Choroid plexus epithelial cell (primary cell): ENCODE measurements around the gene FANCI.

Source experiments
- DNase-seq: peaks from one replicate; pipeline ENCODE4 v3.0.0-alpha.2; 2010; ENCODE audit warnings: low read depth
- H3K4me3 ChIP-seq: 2 replicates; pipeline ENCODE4 v1.5.1; 2011; ENCODE audit warnings: low read depth, mild to moderate bottlenecking, control low read depth, low read length, moderate library complexity
- TF ChIP-seq, protein P1 (sequence below): conservative IDR thresholded peaks from 2 replicates; pipeline ENCODE4 v1.5.1; 2011; ENCODE audit warnings: low read depth, mild to moderate bottlenecking, control low read depth, inconsistent platforms, low read length, moderate library complexity

The FANCI gene

DNA sequence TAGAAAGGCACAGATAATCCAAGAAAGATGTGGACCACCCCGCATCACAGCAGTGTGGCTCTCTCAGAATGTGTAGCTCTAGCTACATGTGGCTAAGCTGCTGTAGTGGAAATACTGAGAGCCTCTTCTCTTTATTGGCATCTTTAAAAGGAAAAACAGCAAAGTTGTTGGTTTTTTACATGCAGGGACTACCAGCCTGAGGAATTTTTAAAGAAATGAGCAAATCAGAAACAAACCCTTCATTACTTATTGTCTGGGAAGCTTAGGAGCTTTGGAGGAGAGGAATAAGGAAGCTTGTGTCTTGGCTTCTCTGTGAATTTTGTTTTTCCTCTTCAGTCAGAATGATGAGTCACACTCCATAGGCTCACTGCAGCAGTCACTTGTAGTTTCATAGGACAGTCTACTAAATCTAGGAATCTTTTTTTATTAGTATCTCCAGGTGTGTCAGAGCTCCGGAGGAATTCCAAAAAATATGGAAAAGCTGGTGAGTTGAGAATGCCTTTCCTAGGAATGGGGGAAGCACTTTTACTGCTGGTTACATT lies 63.3 kb downstream of the FANCI start:
- H3K4me3 ChIP-seq: no peak overlapping the region
- DNase-seq: peak; percentile 50
- TF ChIP-seq, protein P1, sequence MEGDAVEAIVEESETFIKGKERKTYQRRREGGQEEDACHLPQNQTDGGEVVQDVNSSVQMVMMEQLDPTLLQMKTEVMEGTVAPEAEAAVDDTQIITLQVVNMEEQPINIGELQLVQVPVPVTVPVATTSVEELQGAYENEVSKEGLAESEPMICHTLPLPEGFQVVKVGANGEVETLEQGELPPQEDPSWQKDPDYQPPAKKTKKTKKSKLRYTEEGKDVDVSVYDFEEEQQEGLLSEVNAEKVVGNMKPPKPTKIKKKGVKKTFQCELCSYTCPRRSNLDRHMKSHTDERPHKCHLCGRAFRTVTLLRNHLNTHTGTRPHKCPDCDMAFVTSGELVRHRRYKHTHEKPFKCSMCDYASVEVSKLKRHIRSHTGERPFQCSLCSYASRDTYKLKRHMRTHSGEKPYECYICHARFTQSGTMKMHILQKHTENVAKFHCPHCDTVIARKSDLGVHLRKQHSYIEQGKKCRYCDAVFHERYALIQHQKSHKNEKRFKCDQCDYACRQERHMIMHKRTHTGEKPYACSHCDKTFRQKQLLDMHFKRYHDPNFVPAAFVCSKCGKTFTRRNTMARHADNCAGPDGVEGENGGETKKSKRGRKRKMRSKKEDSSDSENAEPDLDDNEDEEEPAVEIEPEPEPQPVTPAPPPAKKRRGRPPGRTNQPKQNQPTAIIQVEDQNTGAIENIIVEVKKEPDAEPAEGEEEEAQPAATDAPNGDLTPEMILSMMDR: no peak

DNA sequence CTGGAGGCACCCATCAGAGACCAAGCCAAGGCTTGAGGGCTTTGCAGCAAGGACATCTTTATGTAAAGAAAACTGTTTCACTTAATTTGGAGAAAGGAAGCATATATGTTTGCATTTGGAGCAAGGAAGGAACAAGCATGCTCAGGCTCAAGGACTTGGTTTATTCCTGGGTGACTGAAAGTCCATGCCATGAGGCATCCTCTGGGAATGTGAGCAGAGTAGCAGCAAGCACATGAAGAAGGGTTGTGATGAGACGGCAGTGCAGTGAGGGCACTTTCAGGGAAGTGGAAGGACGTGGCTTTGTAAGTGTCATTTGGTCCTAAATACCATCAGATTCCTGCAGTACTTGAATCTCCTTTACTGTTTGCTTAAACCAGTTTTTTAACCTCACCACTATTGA lies 64.0 kb downstream of the FANCI start:
- H3K4me3 ChIP-seq: no peak overlapping the region
- peak; percentile 50 for DNase-seq
- TF ChIP-seq, protein P1: no peak

DNA sequence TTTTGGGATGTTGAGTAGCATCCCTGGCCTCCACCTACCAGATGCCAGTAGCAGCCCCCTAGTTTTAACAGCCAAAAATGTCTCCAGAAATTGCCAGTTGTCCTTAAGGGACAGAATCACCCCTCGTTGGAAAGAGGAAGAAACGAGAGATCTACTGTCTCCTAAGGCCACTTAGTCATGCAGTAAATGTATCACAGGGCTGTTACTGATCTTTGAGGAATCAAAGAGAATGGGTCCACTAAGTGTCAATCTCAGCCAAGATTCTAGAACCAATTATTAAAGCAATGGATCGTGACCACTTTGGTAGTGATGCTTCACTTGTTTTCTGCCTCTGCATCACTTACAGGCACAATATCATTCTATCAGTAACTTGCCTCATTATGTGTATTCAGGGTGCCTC lies 64.5 kb downstream of the FANCI start:
- no peak for DNase-seq
- TF ChIP-seq, protein P1: no peak
- H3K4me3 ChIP-seq: no peak overlapping the region

DNA sequence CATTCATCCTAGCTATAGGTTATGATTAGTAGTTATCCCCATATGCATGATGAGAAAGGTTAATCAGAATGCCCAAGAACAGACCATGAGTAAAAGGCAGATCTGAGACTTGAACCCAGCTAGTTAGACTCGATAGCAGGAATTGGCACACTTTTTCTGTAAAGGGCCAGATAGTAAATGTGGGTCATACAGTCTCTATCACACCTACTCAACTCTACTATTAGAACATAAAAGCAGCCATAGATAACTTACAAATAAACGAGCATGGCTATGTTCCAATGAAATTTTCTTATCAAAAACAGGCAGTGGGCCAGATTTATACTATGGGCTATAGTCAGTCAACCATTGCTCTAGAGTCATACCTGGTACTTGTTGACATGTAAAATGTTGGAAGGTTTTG lies 66.2 kb downstream of the FANCI start:
- TF ChIP-seq, protein P1: no peak
- no peak for DNase-seq
- no peak overlapping the region for H3K4me3 ChIP-seq

DNA sequence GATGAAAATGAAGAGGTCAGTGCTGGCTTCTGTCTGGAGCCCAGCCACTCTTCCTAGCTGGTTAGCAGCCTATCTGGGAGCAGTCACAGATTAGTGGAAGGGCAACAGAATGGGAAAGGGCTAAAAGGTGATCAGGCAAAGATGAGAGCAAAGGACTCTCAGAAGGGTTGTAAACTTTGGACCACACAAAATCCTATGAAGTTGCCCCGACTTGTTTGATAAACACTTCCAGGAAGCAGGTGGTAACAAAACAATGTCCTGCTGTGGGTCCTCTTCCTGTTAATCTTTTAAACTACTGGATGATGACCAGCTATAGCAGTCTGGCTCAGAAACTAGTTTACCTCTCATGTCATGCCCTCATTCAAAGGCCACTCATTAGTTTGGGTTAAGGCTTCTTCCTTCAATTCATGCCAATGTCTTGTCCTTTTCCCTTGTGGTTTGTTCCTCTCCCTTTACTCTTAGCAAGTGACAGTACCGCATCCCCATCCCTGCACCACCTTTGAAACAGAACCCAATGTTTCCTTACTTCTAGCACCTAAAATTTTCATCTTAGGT lies 71.7 kb downstream of the FANCI start:
- TF ChIP-seq, protein P1: no peak
- DNase-seq: no peak
- H3K4me3 ChIP-seq: no peak overlapping the region

DNA sequence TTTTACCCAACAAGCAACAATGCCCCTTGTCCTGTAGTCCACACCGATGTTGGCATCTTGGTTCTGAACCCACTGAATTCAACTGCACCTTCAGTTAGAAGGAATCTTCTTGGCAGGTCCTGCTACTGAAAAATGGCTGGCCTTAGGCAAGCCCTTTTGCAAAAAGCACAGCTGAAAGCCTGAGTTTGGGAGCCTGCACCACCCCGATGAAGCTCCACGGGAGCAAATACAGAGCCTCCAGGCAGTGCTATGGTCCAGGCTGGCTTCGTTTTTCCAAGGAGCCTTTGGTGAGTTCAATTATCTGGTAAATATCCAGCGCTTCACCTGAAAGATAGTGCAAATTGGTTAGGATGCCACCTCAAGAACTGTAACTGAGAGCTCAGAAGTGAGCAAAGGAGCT lies 72.7 kb downstream of the FANCI start:
- TF ChIP-seq, protein P1: no peak
- DNase-seq: no peak
- no peak overlapping the region for H3K4me3 ChIP-seq

DNA sequence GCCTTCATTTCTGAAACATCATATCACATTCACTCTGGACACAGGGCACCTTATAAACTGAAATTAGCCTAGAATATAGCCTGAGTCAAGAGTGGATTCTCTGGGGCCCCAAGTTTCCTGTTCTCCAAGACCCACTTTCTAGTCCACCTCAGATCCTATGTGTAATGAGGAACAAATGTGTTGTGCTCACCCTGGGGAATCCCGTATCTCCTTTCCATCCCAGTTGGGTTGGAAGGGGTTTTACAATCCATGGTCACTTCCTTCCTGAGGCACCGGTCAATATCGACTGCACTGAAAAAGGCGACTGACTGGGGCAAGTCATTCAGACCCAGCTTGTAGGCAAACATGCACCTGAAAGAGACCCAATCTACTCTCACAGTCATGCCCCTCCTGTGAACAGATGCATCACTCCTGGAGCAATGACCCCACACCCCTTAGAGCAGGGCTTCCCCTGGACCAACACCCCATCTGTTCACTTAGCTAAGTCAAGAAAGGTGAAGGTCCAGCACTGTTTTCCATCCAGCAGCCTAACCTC lies 73.5 kb downstream of the FANCI start:
- no peak for DNase-seq
- TF ChIP-seq, protein P1: no peak
- no peak overlapping the region for H3K4me3 ChIP-seq
